Left ventricle myocardium inferior (tissue), 1 donor: ENCODE measurements around the gene SGSM2. TPM values are rescaled to one million over a fixed set of nuclear protein-coding genes. Genes with fewer than 3 reads are reported as not detected.

Source experiments
- DNase-seq: peaks from one replicate; pipeline ENCODE4 v3.0.0-alpha.2; 2020
- H3K27ac ChIP-seq: fragments of 200-600 bp; replicated peaks from 2 replicates; pipeline ENCODE4 v1.8.0; 2021
- H3K27me3 ChIP-seq: fragments of 200-600 bp; 2 replicates; pipeline ENCODE4 v1.8.0; 2021; ENCODE audit warnings: low read depth
- H3K36me3 ChIP-seq: fragments of 200-600 bp; 2 replicates; pipeline ENCODE4 v1.8.0; 2021
- H3K4me1 ChIP-seq: fragments of 200-600 bp; 2 replicates; pipeline ENCODE4 v1.8.0; 2021
- H3K4me3 ChIP-seq: fragments of 200-600 bp; 2 replicates; pipeline ENCODE4 v1.8.0; 2021; ENCODE audit warnings: mild to moderate bottlenecking, moderate library complexity
- H3K9me3 ChIP-seq: fragments of 200-600 bp; replicated peaks from 2 replicates; pipeline ENCODE4 v1.8.0; 2021
- intact Hi-C: fragments of 100-400 bp; cut with micrococcal nuclease; formaldehyde crosslinking; loops from one replicate; pipeline ENCODE4 v1.11.0; 2022
- total RNA-seq: library from RNA; stranded (reverse); fragmentation: NEBNext Ultra II Directional; extraction: Animal tissue kit (Norgen Biotek cat#: 25700); gene quantifications from one replicate; pipeline ENCODE4 v1.2.1, GENCODE V29; 2021
- TF ChIP-seq, protein P1 (sequence below): fragments of 200-600 bp; IDR thresholded peaks from 2 replicates; pipeline ENCODE4 v1.8.0; 2021; ENCODE audit warnings: antibody characterized with exemption, mild to moderate bottlenecking, borderline replicate concordance
- donor health status: DM: no; HTN: yes; CAD: no; lungs with severe emphysema.

SGSM2 gene
- total RNA-seq, 1 donor from 2014 or later, result 24.5 TPM

DNA sequence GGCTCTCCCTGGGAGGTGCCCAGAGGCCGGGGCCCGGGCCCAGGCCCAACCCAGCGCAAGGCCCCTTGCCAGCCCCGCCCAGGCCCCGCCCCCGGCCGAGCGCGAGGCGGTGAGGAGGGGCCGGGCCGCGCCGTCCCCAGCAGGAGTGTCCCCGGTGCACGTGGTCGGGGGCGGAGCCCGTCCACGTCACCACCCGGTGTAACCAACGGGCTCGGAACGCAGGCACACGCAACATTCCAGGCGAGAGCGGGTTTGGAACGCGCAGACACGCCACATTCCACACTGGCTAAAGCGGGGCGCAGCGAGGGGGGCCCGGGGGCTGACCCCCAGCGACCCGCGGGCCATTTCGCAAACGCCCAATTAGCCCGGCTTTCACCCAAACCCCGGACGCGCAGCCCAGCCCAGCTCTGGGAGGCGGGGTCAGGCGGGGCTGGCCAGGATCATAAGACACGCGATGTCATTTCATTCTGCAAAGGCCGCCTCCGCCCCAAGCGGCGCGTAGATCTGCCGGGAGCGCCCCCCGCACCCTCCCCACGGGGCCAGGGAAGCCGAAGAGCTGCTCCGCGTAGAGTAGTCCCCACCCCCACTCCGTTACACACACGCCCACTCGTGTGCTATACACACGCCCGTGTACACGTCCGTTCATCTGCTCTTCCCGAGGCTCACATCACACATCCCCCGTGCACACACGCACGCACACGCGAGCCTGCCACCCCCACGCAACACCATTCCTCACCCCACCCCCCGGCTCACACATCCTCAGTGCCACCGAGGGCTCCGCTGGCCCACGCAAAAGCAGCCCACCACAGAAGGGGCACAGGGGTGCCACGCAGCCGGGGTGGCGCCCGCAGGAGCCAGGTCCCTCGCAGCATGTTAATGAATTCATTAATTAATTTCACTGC, 62.5 kb downstream of the SGSM2 start:
- Histone ChIP-seq H3K27ac (peak overlapping the region; percentile 99), H3K27me3 (no peaks in the 10 kb centered on the region), H3K36me3 (no peaks in the 10 kb centered on the region), H3K9me3 (no peaks in the 10 kb centered on the region), H3K4me3 (peak overlapping the region; percentile 87), H3K4me1 (peaks cover 85% of the 10 kb centered on the region)
- TF ChIP-seq, protein P1, sequence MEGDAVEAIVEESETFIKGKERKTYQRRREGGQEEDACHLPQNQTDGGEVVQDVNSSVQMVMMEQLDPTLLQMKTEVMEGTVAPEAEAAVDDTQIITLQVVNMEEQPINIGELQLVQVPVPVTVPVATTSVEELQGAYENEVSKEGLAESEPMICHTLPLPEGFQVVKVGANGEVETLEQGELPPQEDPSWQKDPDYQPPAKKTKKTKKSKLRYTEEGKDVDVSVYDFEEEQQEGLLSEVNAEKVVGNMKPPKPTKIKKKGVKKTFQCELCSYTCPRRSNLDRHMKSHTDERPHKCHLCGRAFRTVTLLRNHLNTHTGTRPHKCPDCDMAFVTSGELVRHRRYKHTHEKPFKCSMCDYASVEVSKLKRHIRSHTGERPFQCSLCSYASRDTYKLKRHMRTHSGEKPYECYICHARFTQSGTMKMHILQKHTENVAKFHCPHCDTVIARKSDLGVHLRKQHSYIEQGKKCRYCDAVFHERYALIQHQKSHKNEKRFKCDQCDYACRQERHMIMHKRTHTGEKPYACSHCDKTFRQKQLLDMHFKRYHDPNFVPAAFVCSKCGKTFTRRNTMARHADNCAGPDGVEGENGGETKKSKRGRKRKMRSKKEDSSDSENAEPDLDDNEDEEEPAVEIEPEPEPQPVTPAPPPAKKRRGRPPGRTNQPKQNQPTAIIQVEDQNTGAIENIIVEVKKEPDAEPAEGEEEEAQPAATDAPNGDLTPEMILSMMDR, result no peak
- intact Hi-C loops, result no loop called here
- peak; percentile 96 for DNase-seq

DNA sequence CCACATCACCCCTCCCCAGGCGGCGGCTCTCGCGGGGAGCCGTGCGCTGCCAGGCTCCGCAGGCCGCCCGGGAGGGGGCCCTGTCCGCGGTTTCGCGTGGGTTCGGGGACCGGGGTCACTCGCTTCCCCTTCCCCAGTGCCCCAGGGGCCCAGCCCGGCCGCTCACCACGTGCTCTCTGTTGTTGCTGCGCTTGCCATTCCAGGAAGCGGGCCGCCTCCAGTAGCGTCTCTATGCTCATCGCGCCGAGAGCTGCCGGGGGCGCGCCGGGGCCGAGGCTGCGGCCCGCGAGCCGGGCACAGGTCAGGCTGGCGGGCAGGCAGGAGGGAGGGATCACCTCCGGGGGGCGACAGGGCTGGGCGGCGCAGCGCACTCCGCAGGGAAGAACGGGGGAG, 63.2 kb downstream of the SGSM2 start:
- H3K4me3 ChIP-seq, result peak overlapping the region; percentile 87
- no peaks in the 10 kb centered on the region for H3K27me3 ChIP-seq
- TF ChIP-seq, protein P1, result no peak
- DNase-seq, result peak; percentile 48
- no peaks in the 10 kb centered on the region for H3K9me3 ChIP-seq
- intact Hi-C loops, result no loop called here
- H3K27ac ChIP-seq, result peak overlapping the region; percentile 99
- no peaks in the 10 kb centered on the region for H3K36me3 ChIP-seq
- H3K4me1 ChIP-seq, result peaks cover 85% of the 10 kb centered on the region

DNA sequence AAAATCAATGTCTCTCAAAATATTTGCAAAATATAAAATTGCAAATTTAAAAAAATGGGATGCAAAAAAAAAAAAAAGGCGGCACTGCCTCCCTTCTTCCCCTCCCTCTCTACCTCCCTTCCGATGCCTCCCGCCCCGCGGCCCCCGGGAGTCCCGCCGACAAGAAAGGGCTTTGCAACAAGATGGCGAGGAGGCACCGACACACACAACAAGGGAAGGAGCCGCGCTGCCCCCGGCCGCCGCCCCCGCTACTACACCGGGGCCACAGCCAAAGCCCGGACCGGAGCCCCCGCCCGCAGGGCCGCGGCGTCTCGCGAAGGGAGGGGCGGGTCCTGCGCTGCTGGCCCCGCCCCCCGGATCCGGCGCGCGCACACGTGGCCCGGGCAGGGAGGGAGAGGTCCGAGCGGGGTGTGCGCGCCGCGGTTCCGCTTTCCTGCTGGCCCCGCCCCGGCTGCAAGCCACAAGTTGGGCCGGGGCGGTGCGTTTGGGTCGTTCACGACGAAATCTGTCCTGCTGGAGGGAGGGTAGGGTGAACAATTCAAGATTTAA, 63.6 kb downstream of the SGSM2 start, which contains the start of gene MNT:
MNT (minus strand) TSS at position 184 of the 549 bp plus-strand sequence. CDS start 348 bp downstream, outside the sequence.
- Histone ChIP-seq H3K4me3 (peak within 1 kb of the TSS; percentile 87), H3K4me1 (peaks cover 85% of the 10 kb centered on the region), H3K27ac (peak within 1 kb of the TSS; percentile 99), H3K36me3 (no peaks in the 10 kb centered on the region), H3K9me3 (no peaks in the 10 kb centered on the region), H3K27me3 (no peaks in the 10 kb centered on the region)
- TF ChIP-seq, protein P1, result peak; percentile 19
- intact Hi-C loops, result no loop called here
- peak; percentile 94 for DNase-seq

DNA sequence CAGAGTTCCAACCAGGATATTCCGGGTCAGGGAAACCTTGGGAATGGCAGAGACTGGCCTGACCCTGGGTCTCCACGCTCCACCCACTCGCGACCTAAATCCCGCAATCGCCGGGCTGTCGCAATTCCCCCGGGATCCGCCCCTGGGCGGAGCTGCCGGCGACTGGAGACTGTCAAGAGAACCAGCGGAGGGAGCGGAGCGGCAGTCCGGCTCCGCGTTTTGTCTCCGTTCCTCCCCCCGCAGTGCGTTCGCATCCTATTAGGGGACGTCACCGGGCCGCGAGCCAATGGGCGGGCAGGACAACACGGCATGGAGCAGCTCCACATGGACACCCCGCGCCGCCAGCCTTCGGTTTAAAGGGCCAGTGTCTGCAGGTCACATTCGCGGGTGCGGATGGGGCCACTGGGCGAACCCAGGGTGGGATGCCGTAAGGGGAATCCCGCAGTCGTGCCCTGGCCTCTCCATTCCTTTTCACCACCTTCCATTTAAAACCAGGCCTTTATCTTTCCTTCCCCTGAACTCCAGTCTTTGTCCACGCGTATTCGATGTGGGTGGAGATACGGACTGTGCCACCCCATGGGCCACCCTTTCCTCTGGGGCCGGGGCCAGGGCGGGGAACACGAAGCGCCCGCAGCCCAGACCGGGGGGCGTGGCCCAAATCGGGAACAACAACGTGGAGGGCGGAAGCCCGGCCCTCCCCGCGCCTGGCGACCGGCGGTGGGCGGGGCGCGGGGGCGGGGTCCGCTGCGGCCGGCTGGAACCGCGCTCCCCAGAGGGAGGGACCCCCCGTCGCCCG, 64.3 kb downstream of the SGSM2 start:
- Histone ChIP-seq H3K27ac (peak overlapping the region; percentile 99), H3K27me3 (no peaks in the 10 kb centered on the region), H3K4me1 (peaks cover 85% of the 10 kb centered on the region), H3K36me3 (no peaks in the 10 kb centered on the region), H3K4me3 (peak overlapping the region; percentile 87), H3K9me3 (no peaks in the 10 kb centered on the region)
- intact Hi-C loops, result no loop called here
- peak; percentile 100 for DNase-seq
- TF ChIP-seq, protein P1, result no peak

DNA sequence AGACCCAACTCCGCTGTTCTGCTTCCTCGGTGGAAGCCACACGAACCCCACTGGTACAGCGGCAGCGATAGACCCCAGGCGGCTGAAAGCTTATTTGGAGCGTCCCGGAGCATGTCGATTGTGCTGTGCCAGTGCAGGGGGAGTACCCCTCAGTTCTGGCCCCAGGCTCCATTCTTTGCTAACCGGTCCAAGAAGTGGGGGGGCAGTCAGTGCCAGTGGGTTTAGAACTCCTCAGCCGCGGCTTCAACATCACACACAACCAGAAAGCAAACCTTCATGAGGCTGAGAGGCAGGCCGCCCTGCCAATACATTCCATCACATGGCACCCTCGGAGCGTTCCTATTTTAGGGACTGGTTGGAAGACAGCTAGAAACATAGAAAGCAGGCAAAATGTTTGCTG, 65.2 kb downstream of the SGSM2 start:
- no peaks in the 10 kb centered on the region for H3K9me3 ChIP-seq
- TF ChIP-seq, protein P1, result no peak
- peak overlapping the region; percentile 99 for H3K27ac ChIP-seq
- intact Hi-C loops, result no loop called here
- H3K4me1 ChIP-seq, result peaks cover 85% of the 10 kb centered on the region
- no peaks in the 10 kb centered on the region for H3K27me3 ChIP-seq
- DNase-seq, result no peak
- no peaks in the 10 kb centered on the region for H3K36me3 ChIP-seq
- H3K4me3 ChIP-seq, result peak overlapping the region; percentile 87
